ENCODE data around the gene EPB41L4B.

EPB41L4B gene

GRCh38 chr9:109205526-109205925 lies 115.3 kb downstream of the EPB41L4B start:
- Histone ChIP-seq H3K9ac (ENCODE audit: low read depth, low read length, poor library complexity, severe bottlenecking) (no peak overlapping the region), H3K27me3 (ENCODE audit: insufficient read depth, low read length, poor library complexity, severe bottlenecking) (no peaks in the 10 kb centered on the region), H3K79me2 (ENCODE audit: insufficient read depth, low read length) (no peaks in the 10 kb centered on the region), H3K4me1 (ENCODE audit: insufficient read depth, low read length, poor library complexity, severe bottlenecking) (no peaks in the 10 kb centered on the region), H3K36me3 (ENCODE audit: insufficient read depth, low read length) (no peaks in the 10 kb centered on the region), H4K20me1 (ENCODE audit: insufficient read depth, low read length, poor library complexity, severe bottlenecking) (no peaks in the 10 kb centered on the region), H3F3A (ENCODE audit: low read depth) (no peaks in the 10 kb centered on the region), H2AFZ (ENCODE audit: low read length) (no peak overlapping the region), H3K9me2 (replicated peaks; ENCODE audit: low read depth, low read length) (no peaks in the 10 kb centered on the region), H3K4me2 (ENCODE audit: low read depth, low read length, poor library complexity, severe bottlenecking) (no peak overlapping the region), H3K9me3 (ENCODE audit: insufficient read depth, low read depth, low read length) (no peaks in the 10 kb centered on the region), H3K4me3 (ENCODE audit: low read length, poor library complexity, severe bottlenecking) (no peak overlapping the region)
- TF ChIP-seq, protein P1, sequence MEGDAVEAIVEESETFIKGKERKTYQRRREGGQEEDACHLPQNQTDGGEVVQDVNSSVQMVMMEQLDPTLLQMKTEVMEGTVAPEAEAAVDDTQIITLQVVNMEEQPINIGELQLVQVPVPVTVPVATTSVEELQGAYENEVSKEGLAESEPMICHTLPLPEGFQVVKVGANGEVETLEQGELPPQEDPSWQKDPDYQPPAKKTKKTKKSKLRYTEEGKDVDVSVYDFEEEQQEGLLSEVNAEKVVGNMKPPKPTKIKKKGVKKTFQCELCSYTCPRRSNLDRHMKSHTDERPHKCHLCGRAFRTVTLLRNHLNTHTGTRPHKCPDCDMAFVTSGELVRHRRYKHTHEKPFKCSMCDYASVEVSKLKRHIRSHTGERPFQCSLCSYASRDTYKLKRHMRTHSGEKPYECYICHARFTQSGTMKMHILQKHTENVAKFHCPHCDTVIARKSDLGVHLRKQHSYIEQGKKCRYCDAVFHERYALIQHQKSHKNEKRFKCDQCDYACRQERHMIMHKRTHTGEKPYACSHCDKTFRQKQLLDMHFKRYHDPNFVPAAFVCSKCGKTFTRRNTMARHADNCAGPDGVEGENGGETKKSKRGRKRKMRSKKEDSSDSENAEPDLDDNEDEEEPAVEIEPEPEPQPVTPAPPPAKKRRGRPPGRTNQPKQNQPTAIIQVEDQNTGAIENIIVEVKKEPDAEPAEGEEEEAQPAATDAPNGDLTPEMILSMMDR (conservative IDR thresholded peaks at IDR 0.05; ENCODE audit: low read length) = no peak
- no peak for TF ChIP-seq EZH2phosphoT487 (IDR thresholded peaks at IDR 0.05; ENCODE audit: borderline replicate concordance)

- Histone ChIP-seq H3K36me3 (ENCODE audit: insufficient read depth, low read length) (no peaks in the 10 kb centered on the region), H3F3A (ENCODE audit: low read depth) (no peaks in the 10 kb centered on the region), H2AFZ (ENCODE audit: low read length) (no peak overlapping the region), H4K20me1 (ENCODE audit: insufficient read depth, low read length, poor library complexity, severe bottlenecking) (no peaks in the 10 kb centered on the region), H3K4me2 (ENCODE audit: low read depth, low read length, poor library complexity, severe bottlenecking) (no peak overlapping the region), H3K4me3 (ENCODE audit: low read length, poor library complexity, severe bottlenecking) (no peak overlapping the region), H3K4me1 (ENCODE audit: insufficient read depth, low read length, poor library complexity, severe bottlenecking) (no peaks in the 10 kb centered on the region), H3K79me2 (ENCODE audit: insufficient read depth, low read length) (no peaks in the 10 kb centered on the region), H3K9ac (ENCODE audit: low read depth, low read length, poor library complexity, severe bottlenecking) (no peak overlapping the region), H3K27me3 (ENCODE audit: insufficient read depth, low read length, poor library complexity, severe bottlenecking) (no peaks in the 10 kb centered on the region), H3K9me3 (ENCODE audit: insufficient read depth, low read depth, low read length) (no peaks in the 10 kb centered on the region), H3K9me2 (replicated peaks; ENCODE audit: low read depth, low read length) (no peaks in the 10 kb centered on the region)
- TF ChIP-seq EZH2phosphoT487 (IDR thresholded peaks at IDR 0.05; ENCODE audit: borderline replicate concordance) = no peak
Observed at GRCh38 chr9:109203761-109204360, 117.0 kb downstream of the EPB41L4B start.

DNA sequence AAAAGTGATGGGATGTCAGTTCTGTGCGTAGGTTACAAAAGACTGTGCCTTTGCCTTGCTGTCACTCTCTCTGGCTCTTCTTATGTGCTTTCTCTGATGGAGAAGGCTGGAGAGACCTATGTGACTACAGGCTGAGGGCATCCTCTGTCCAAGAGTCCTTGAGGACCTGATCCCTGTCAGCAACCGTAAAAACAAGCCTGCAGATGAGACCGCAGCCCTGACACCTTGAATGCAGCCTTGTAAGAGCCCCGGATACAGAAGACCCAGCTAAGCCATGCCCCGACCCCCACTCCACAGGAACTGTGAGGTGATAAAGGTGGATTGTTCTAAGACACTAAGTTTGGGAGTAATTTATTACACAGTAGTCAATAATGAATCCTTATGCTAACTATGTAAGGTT lies 121.2 kb downstream of the EPB41L4B start:
- Histone ChIP-seq H3K79me2 (ENCODE audit: insufficient read depth, low read length) (no peaks in the 10 kb centered on the region), H3K9ac (ENCODE audit: low read depth, low read length, poor library complexity, severe bottlenecking) (no peak overlapping the region), H4K20me1 (ENCODE audit: insufficient read depth, low read length, poor library complexity, severe bottlenecking) (no peaks in the 10 kb centered on the region), H3K36me3 (ENCODE audit: insufficient read depth, low read length) (no peaks in the 10 kb centered on the region), H3K9me2 (replicated peaks; ENCODE audit: low read depth, low read length) (no peaks in the 10 kb centered on the region), H3K27me3 (ENCODE audit: insufficient read depth, low read length, poor library complexity, severe bottlenecking) (no peaks in the 10 kb centered on the region), H2AFZ (ENCODE audit: low read length) (no peak overlapping the region), H3K4me1 (ENCODE audit: insufficient read depth, low read length, poor library complexity, severe bottlenecking) (no peaks in the 10 kb centered on the region), H3K9me3 (ENCODE audit: insufficient read depth, low read depth, low read length) (no peaks in the 10 kb centered on the region), H3K4me3 (ENCODE audit: low read length, poor library complexity, severe bottlenecking) (no peak overlapping the region), H3K4me2 (ENCODE audit: low read depth, low read length, poor library complexity, severe bottlenecking) (no peak overlapping the region), H3F3A (ENCODE audit: low read depth) (no peaks in the 10 kb centered on the region)
- TF ChIP-seq, protein P1 (conservative IDR thresholded peaks at IDR 0.05; ENCODE audit: low read length) = no peak
- TF ChIP-seq EZH2phosphoT487 (IDR thresholded peaks at IDR 0.05; ENCODE audit: borderline replicate concordance) = no peak
